BE2C (cell line): Measurements from ENCODE around the gene SLC1A7.

Source experiments
- DNase-seq: peaks from one replicate; pipeline ENCODE4 v3.0.0-alpha.2; 2020
- H3K27me3 ChIP-seq: fragments of 250-450 bp; sonication (Bioruptor Pico); 2 replicates; pipeline ENCODE4 v1.5.1; 2020; ENCODE audit warnings: mild to moderate bottlenecking
- H3K36me3 ChIP-seq: fragments of 250-450 bp; sonication (Bioruptor Pico); 2 replicates; pipeline ENCODE4 v1.5.1; 2020; ENCODE audit warnings: mild to moderate bottlenecking
- H3K4me1 ChIP-seq: fragments of 250-450 bp; sonication (Bioruptor Pico); 2 replicates; pipeline ENCODE4 v1.5.1; 2020
- H3K4me3 ChIP-seq: 2 replicates; pipeline ENCODE4 v1.5.1; 2011; ENCODE audit warnings: low read depth, low read length
- H3K9me3 ChIP-seq: fragments of 250-450 bp; sonication (Bioruptor Pico); 2 replicates; pipeline ENCODE4 v1.5.1; 2020
- CTCF ChIP-seq: IDR thresholded peaks from 2 replicates; pipeline ENCODE4 v1.5.1; 2012; ENCODE audit warnings: mild to moderate bottlenecking, low read depth, low read length

SLC1A7 gene

DNA sequence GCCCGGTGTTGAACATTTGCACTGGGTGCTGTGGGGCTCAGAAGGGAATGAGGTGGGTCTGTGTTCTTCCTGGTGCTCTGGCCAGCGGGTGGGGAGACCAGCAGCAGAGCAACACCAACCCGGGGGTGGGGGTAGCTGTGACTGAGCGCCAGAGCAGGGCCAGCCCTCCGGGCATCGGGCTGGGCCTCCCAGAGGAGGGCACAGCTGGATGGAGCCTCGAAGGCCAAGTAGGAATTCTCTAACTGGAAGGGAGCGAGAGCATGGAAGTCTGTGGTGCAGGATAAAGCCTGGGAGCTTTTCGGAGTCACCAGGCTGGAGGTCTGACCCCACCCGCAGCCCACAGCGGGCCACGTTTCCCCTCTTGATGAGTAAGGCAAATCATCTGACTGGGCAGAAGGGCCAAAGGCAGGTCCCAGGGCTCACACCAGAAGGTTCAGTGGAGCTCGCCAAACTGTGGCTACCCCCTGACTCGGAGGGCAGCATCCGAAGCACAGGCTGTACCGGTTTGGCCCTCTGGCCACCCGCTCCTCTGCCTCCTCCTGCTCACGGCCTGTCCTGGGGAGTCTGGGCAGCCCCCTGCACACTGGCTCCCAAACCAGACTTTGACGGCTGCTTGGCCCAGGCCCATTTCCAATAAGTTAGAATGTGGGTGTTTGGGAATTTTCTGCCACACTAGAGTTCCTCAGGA is 18.8 kb downstream of the SLC1A7 start:
- no peak for TF ChIP-seq CTCF
- no peak overlapping the region for H3K4me3 ChIP-seq
- no peak for DNase-seq
- no peaks in the 10 kb centered on the region for H3K9me3 ChIP-seq
- H3K27me3 ChIP-seq, result no peaks in the 10 kb centered on the region
- H3K4me1 ChIP-seq, result peaks cover 2% of the 10 kb centered on the region
- H3K36me3 ChIP-seq, result no peaks in the 10 kb centered on the region

DNA sequence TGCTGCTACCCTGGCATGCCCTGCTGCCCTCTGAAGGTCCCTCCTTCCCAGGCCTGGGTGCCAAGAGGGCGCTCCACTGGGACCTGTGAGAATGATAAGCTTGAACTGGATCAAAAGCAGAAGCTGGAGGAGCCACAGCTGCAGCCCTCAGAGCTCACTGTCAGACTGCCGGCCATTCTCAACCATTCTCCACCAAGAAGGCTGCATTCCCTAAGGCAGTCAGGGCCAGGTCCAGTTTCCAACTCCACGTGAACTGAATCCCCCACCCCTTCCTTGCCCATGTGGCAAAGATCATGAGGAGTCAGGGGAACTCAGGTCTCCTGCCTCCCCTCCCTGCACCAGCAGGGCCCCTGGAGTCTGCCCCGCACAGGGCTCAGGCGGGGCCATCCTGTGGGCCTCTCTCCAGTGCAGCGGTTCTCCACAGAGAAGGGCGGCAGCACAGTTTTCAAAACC is 19.5 kb downstream of the SLC1A7 start:
- Histone ChIP-seq H3K27me3 (no peaks in the 10 kb centered on the region), H3K36me3 (no peaks in the 10 kb centered on the region), H3K4me3 (no peak overlapping the region), H3K4me1 (peaks cover 2% of the 10 kb centered on the region), H3K9me3 (no peaks in the 10 kb centered on the region)
- no peak for TF ChIP-seq CTCF
- DNase-seq, result no peak

DNA sequence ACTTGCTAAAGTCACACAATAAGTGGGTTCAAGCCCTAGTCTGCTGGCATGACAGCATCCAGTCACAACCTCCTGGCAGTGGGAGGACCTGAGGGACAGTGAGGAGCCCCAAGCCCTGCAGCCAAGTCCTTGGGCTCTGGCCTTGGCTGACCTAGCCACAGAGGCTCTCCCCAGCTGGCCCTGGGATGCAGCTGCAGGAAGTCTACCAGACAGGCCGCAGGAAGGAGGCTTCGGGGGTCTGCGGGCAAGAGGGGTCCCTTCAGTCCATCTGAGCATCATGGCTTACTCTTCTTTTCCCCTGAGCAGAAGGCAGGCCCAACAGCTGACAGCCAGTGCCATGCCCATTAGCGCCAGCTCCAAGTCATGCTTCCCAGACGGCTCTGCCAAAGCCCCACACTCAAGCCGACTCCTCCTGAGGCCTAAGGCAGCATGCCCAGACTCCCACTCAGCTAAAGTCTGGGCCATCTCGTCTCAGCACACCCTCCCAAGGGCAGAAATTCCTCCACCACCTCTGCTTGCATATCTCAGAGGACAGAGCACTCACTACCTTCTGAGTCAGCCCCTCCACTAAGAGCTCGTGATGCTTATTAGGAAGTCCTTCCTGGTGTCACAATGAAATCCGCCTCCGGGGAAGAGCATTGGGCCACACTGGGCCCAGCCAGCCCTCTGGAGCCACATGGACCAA is 20.1 kb downstream of the SLC1A7 start:
- no peak for TF ChIP-seq CTCF

GRCh38 chr1:53121319-53122172 is 20.9 kb downstream of the SLC1A7 start:
- H3K4me1 ChIP-seq, result peaks cover 2% of the 10 kb centered on the region
- TF ChIP-seq CTCF, result no peak
- no peaks in the 10 kb centered on the region for H3K27me3 ChIP-seq
- no peaks in the 10 kb centered on the region for H3K9me3 ChIP-seq
- no peak overlapping the region for H3K4me3 ChIP-seq
- peak; percentile 57 for DNase-seq
- H3K36me3 ChIP-seq, result no peaks in the 10 kb centered on the region

More for the DNA sequence above, 20.1 kb downstream of the SLC1A7 start:
- no peaks in the 10 kb centered on the region for H3K36me3 ChIP-seq
- no peaks in the 10 kb centered on the region for H3K9me3 ChIP-seq
- H3K4me3 ChIP-seq, result no peak overlapping the region
- no peaks in the 10 kb centered on the region for H3K27me3 ChIP-seq
- DNase-seq, result no peak
- peaks cover 2% of the 10 kb centered on the region for H3K4me1 ChIP-seq

DNA sequence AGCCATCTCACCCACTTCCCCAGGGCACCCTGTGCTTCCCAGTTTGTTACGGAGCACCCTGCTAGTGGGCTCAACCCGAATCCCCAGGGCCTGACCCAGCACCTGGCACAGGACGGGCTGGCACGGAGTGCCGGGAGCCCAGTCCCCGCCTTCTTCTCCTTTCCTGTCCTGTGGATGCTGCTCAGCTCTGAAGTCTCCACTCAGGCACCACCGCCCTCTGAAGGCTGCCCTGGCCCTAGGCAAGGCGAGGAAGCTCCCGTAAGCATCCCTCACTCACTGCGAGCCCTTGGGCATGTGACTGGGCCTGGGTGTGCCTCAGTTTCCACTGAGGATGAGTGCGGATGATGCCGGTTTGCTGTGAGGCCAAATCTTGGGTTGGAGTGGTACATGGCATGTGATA is 21.8 kb downstream of the SLC1A7 start:
- Histone ChIP-seq H3K36me3 (no peaks in the 10 kb centered on the region), H3K4me3 (no peak overlapping the region), H3K4me1 (peaks cover 5% of the 10 kb centered on the region), H3K27me3 (no peaks in the 10 kb centered on the region), H3K9me3 (no peaks in the 10 kb centered on the region)
- no peak for DNase-seq
- no peak for TF ChIP-seq CTCF
